Activated CD4-positive, alpha-beta T cell treated with anti-CD3 and anti-CD28 coated beads, Interleukin-2, amount 50 U/mL, for 1 hour (primary cell): ENCODE measurements around the gene PIEZO2.

Experiments
- DNase-seq: peaks from one replicate; pipeline ENCODE4 v3.0.0-alpha.2; 2020

Gene PIEZO2

GRCh38 chr18:11064106-11064505, 85.3 kb downstream of the PIEZO2 start:
- DNase-seq, result no peak

- no peak for DNase-seq
Measured at GRCh38 chr18:11055721-11056120, 93.6 kb downstream of the PIEZO2 start.

DNA sequence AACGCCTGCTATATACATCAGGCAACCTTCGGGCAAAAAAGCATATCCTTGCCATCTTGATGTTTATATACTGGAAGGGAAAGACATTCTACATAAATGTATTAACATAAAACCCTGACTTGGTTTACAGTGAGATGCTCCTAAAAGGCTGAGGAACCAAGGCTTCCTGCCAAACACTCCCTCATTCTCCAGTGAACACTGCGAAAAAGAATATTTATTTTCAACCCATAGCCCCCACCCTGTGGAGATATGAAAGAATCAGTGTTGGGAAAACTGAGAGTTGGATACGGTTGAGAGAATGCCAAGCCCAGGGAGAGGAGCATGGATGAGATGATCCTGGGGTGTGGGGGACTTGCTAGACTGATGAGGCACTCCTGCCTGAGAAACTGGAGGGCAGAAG, 94.9 kb downstream of the PIEZO2 start:
- DNase-seq, result no peak

GRCh38 chr18:11053293-11053692, 96.1 kb downstream of the PIEZO2 start:
- no peak for DNase-seq

DNA sequence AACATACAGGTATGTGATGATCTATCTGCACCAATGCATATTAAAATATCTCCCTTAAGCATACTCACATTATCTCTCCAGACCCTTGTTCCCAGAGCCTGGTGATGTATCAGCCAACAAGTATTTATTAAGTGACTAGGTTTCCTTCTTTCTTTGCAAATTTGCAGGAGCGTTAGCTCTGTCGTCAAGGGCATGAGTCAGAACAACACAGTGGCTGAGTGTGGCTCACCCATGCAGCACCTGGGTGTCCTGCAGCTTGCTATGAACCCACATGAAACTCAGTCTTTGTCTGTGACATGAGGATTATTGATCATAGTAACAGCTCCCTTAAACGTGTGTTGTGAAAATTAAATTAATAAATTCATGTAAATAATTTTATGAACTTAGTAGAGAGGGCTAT, 96.6 kb downstream of the PIEZO2 start:
- no peak for DNase-seq

- no peak for DNase-seq
Measured at GRCh38 chr18:11051462-11051861, 97.9 kb downstream of the PIEZO2 start.

DNA sequence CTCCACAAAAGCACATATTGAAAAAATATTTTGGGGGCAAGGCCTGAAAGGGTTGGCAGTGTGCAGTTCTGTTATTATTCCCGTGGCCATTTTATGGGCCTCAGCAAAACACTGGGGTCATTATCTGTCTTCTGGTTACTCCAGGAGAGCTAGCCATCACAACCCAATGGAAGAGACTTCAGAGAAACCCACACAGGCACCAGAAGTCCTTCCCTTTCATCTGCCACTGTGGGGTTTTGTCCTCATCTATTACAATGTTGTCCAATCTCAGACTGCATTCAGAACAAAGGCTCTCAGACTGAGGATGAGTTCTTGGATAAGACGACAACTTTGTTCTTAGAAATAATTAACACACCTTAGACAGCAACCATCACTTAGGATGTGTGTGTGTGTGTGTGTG, 98.4 kb downstream of the PIEZO2 start:
- DNase-seq, result no peak

- no peak for DNase-seq
Measured at GRCh38 chr18:11047817-11048216, 101.6 kb downstream of the PIEZO2 start.

DNA sequence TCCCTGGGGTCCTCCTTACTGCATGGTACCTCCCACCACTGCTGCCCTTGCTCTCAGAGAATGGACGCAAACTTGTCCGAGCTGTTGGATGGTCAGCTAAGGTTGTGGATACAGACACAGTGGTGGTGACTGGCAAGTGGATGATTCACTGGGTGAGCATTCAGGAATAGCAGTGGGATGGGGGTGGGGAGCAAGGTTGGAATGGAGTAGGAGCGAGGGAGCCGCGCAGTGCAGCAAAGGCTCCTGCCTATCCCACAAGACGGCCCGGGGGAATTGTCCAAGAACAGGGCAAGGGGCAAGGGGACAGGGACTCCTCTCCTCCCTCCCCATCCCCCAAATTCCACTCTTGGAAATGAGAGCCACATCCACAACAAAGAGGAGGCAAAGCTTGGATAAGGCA, 102.2 kb downstream of the PIEZO2 start:
- no peak for DNase-seq

GRCh38 chr18:11046140-11046539, 103.2 kb downstream of the PIEZO2 start:
- DNase-seq, result no peak

DNA sequence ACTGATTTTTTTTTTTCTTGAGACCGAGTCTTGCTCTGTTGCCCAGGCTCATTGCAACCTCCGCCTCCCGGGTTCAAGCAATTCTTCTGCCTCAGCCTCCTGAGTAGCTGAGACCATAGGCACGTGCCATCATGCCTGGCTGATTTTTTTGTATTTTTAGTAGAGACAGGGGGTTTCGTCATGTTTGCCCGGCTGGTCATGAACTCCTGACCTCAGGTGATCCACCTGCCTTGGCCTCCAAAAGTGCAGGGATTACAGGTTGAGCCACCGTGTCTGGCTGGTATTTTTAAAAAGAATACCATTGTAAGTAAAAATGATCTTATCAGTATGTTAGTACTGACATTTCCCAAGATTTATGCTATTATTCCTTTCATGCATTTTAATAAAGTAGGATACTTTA, 105.7 kb downstream of the PIEZO2 start:
- no peak for DNase-seq

- no peak for DNase-seq
Measured at GRCh38 chr18:11042247-11042646, 107.1 kb downstream of the PIEZO2 start.

DNA sequence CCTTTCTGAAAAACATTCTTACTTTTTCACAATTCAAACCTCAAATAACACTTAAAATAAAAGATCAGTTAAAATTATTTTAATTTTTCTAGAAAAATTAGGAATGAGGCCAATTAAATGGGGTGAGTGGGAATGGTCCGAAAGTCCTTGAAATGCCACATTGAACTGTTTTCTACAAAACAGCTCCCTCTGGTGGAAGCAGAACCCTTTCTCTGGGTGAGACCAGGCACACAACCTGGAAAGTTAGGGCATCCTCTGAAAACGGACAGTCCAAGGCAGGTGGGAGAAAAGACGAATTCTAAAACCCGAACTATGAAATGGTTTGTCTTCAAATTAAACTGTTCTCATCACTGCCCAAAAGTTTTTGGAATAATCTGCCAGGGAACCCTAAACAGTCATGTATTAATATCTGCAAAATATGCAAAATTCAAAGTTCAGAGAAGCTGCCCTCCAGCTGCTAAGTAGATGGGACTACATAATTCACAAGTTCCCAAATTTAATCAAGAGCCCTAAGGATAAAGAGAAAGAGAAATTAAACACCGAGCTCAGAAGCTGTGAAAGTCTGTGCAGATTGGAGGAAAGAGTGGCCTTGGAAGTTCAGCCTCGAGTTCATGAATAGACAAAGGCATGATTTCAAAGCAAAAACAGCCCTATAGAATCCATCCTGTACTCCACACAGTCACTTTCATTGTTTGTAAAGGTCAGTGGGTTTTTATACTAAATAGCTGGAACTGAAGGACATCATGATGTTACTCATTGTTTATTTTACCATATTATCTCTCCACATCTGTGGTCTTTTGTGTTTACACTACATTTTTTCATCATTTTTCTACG, 108.3 kb downstream of the PIEZO2 start:
- peak; percentile 1 for DNase-seq

- no peak for DNase-seq
Measured at GRCh38 chr18:11040359-11040758, 109.0 kb downstream of the PIEZO2 start.

DNA sequence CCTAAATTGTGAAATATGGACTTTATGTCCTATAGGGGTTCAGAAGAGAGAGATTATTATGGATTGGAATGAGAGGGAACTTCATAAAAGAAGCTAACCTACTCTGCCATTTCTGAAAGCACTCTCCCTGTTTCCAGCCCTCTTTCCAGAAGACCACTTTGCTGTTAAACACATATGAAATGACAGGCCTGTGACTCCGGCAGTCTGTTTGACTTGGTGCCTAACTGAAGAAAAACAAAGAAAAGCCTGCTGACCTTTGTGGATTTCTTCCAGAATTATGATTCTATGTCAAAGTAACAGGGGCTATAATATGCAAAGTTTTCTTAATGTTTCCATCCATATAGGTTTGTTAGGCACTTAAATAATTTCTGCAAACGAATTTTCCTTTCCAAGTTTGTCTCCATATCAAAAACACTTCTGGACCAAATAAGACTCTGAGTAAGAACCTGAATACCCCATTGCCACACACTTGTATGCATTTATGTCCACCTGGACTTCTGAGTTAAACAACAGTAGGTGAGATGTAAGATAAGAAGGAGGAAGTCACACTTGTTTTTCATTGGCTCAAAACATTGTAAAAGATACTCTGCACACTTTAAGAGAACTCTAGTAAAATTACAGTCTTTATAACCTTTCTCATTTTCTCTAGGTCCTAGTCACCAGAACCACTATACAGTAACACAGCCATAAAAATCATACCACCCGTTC, 111.7 kb downstream of the PIEZO2 start:
- DNase-seq, result no peak

GRCh38 chr18:11035814-11036495, 113.4 kb downstream of the PIEZO2 start:
- DNase-seq, result no peak

DNA sequence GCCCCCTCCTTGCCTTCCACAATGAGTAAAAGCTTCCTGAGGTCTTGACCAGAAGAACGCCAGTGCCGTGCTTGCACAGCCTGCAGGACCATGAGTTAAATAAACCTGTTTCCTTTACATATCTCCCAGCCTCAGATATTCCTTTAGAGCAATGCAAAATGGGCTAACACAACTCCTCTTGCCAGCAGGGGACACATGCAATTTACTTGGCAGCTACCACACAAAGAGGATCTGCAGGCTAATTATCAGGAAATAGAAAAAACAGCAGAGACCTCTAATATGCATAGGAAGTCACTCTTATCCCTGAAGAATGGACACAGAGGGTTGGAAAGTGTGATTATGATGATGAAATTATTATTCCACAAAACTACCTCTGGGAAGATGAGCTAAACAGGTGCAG, 114.0 kb downstream of the PIEZO2 start:
- DNase-seq, result no peak

DNA sequence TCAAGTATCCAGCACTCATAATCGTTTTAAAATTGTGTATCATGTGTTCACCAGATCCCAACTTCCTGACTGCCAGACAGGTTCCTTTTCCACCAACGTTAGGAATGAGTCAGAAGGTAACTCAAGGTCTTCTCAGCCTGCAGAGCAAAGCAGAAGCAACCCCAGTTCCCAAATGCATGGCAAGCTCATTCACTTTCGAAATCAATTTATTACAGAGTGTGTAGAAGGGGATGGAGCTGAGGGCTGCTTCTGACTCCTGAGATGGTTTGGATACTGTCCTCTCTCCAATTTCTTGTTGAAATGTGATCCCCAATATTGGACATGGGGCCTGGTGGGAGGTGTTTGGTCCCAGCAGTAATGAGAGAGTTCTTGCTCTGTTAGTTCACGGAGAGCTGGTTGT, 114.5 kb downstream of the PIEZO2 start:
- no peak for DNase-seq

- no peak for DNase-seq
Measured at GRCh38 chr18:11033503-11033902, 115.9 kb downstream of the PIEZO2 start.

DNA sequence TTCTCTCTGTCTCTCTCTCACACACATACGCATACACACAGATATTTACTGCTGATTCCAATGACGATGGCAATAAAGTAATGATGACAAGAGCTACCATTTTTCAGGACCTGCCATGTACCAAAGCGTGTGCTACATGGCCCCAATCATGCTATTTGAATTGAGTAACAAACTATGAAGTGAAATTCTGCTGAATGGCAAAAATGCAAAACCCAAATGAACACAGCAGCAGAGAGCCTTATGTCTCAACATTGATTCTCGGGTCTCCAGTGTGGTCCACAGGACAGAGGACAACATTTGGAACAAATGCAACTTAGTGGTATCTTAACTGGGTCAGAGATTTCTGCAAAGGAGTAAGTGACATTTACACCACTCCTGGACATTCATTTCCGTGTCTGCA, 117.4 kb downstream of the PIEZO2 start:
- no peak for DNase-seq

- DNase-seq, result no peak
Measured at GRCh38 chr18:11029021-11029420, 120.3 kb downstream of the PIEZO2 start.

GRCh38 chr18:11027862-11028261, 121.5 kb downstream of the PIEZO2 start:
- no peak for DNase-seq

GRCh38 chr18:11025671-11026070, 123.7 kb downstream of the PIEZO2 start:
- DNase-seq, result no peak
